Naive thymus-derived CD8-positive, alpha-beta T cell (primary cell): Measurements from ENCODE around the gene ATAD3C. TPM values are rescaled to one million over a fixed set of nuclear protein-coding genes. Genes with fewer than 3 reads are reported as not detected.
"Not testable (repeated sequence)": the region's sequence is repeated elsewhere in the genome, so short reads cannot be mapped to it uniquely, and the experiment has no call there.

Experiments used
- ATAC-seq, 2 donors: fragments of 150-1000 bp; cut with Tn5 transposase in 1 of 2; sonication (Bioruptor Pico), chemical (Tn5 transposase) in 1 of 2; 1 replicate in 1 of 2; 2 replicates in 1 of 2; pipeline ENCODE4 v1.10.0; 2021; ENCODE audit warnings: mild to moderate bottlenecking in 2 of 2, moderate library complexity in 2 of 2
- POLR2A ChIA-PET: fragments of 350-600 bp; sonication (Branson Sonifier 250); formaldehyde crosslinking; loops from one replicate; lab custom pipeline; 2021; ENCODE audit warnings: antibody characterized with exemption; lab: Charles Lee
- DNase-seq, 10 donors: peaks; one replicate each; pipeline versions ENCODE4 v3.0.0 to v3.0.0-alpha.2; 2020 to 2022
- H3K27ac Mint-ChIP-seq, 10 donors: one replicate each; pipeline ENCODE4 v1.8.0; 2020 to 2022; ENCODE audit warnings: mild to moderate bottlenecking in 10 of 10, mixed read lengths in 10 of 10, moderate library complexity in 4 of 10, inconsistent platforms in 1 of 10
- H3K27me3 Mint-ChIP-seq, 5 donors: one replicate each; pipeline ENCODE4 v1.8.0; 2021 to 2022; ENCODE audit warnings: mixed read lengths in 5 of 5
- H3K36me3 Mint-ChIP-seq, 3 donors: one replicate each; pipeline ENCODE4 v1.8.0; 2020 to 2022; ENCODE audit warnings: mixed read lengths in 3 of 3, mild to moderate bottlenecking in 2 of 3, inconsistent platforms in 1 of 3
- H3K4me1 Mint-ChIP-seq, 4 donors: one replicate each; pipeline ENCODE4 v1.8.0; 2021 to 2022; ENCODE audit warnings: mixed read lengths in 4 of 4
- H3K4me3 Mint-ChIP-seq, 10 donors: one replicate each; pipeline ENCODE4 v1.8.0; 2020 to 2022; ENCODE audit warnings: mild to moderate bottlenecking in 10 of 10, mixed read lengths in 10 of 10, moderate library complexity in 6 of 10, inconsistent platforms in 1 of 10
- H3K9me3 Mint-ChIP-seq, 9 donors: one replicate each; pipeline ENCODE4 v1.8.0; 2020 to 2022; ENCODE audit warnings: mixed read lengths in 9 of 9, mild to moderate bottlenecking in 3 of 9, inconsistent platforms in 1 of 9, moderate library complexity in 1 of 9
- polyA plus RNA-seq, 3 donors: library from polyadenylated mRNA; unstranded; fragments of 300-500 nt; fragmentation: Illumina TruSeq; gene quantifications; one replicate each; pipeline ENCODE4 v1.2.3, GENCODE V29; 2021
- total RNA-seq, 8 experiments: library from RNA in 2 of 8; stranded (reverse) in 2 of 8; gene quantifications; one replicate each; pipeline ENCODE4 v1.2.3 and lab custom pipeline; 2021 to 2026

Gene ATAD3C
- total and polyA plus RNA-seq, 5 experiments from 2014 or later: 0.04 to 3.1 (median 0.70) TPM

DNA sequence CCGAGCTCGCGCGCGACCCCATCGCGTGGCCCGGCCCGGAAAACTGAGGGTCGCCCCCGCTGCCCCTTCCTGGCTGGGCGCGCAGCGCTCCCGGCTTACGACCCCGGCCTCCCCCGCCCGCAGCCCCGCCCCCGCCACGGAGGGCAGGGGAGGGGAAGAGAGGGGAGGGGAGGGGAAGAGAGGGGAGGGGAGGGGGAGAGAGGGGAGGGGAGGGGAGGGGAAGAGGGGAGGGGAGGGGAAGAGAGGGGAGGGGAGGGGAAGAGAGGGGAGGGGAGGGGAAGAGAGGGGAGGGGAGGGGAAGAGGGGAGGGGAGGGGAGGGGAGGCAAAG lies 21.7 kb upstream of the ATAD3C start:
- Mint-ChIP-seq H3K36me3 (peaks cover 0 to 4% (median 0%) of the 10 kb centered on the region in 3 donors), H3K9me3 (peaks cover 0 to 3% (median 0%) of the 10 kb centered on the region in 9 donors), H3K27ac (no peak overlapping the region), H3K4me3 (no peak overlapping the region), H3K27me3 (peaks cover 4 to 48% (median 8%) of the 10 kb centered on the region in 5 donors), H3K4me1 (peaks cover 2 to 10% (median 7%) of the 10 kb centered on the region in 4 donors)
- POLR2A ChIA-PET: interaction anchor here (0.5 kb wide), 1 partner anchor 240 kb away, joined by 3 read pairs; no protein-coding TSS in a partner anchor
- ATAC-seq: no peak
- DNase-seq: no peak

DNA sequence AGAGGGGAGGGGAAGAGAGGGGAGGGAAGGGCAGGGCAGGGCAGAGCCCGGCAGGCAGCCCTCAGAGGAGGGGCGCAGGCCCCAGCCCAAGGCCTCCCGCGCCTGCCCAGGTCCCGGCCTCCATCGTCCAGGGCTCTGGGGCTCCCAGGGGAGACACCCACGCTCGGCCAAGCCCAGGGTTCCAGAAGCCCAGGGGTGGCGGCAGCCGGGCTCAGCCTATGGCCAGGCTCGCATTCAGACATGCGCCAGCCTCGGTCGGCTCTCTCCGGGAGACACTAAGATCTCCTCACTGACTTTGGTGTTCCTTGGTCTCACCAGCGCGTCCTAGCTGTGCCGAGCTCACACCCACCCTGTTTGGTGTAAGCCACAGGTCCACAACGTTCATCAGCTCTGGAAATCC lies 21.3 kb upstream of the ATAD3C start:
- ATAC-seq (no peak), DNase-seq (peak in 1 of 10 donors; percentile 57)
- H3K27me3 Mint-ChIP-seq: peaks cover 4 to 46% (median 6%) of the 10 kb centered on the region in 5 donors
- peaks cover 1 to 10% (median 5%) of the 10 kb centered on the region in 4 donors for H3K4me1 Mint-ChIP-seq
- POLR2A ChIA-PET: no interaction called here
- peaks cover 0 to 4% (median 0%) of the 10 kb centered on the region in 3 donors for H3K36me3 Mint-ChIP-seq
- H3K27ac Mint-ChIP-seq: peak overlapping the region in 2 of 10 donors; percentile 47 to 82
- H3K9me3 Mint-ChIP-seq: peaks cover 0 to 3% (median 0%) of the 10 kb centered on the region in 9 donors
- H3K4me3 Mint-ChIP-seq: peak overlapping the region; percentile 19 to 76 (median 61)

DNA sequence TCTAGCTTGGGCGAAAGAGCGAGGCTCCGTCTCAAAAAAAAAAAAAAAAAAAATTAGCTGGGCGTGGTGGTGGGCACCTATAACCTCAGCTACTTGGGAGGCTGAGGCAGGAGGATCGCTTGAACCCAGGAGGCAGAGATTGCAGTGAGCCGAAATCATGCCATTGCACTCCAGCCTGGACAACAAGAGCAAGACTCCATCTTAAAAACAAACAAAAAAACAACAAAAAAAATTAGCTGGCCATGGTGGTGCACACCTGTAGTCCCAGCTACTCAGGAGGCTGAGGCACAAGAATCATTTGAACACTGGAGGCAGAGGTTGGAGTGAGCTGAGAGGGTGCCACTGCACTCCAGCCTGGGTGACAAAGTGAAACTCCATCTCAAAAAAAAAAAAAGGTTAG lies 20.5 kb upstream of the ATAD3C start:
- POLR2A ChIA-PET: interaction anchor here (0.6 to 0.7 kb wide), 2 partner anchors 144 to 506 kb away, joined by 4 read pairs; no protein-coding TSS in a partner anchor
- not testable (repeated sequence) for H3K27ac Mint-ChIP-seq, H3K36me3 Mint-ChIP-seq, DNase-seq, ATAC-seq, H3K9me3 Mint-ChIP-seq, H3K4me1 Mint-ChIP-seq
- Mint-ChIP-seq H3K27me3 (peaks cover 3 to 43% (median 6%) of the 10 kb centered on the region in 5 donors), H3K4me3 (peak overlapping the region in 1 of 10 donors; percentile 76)

DNA sequence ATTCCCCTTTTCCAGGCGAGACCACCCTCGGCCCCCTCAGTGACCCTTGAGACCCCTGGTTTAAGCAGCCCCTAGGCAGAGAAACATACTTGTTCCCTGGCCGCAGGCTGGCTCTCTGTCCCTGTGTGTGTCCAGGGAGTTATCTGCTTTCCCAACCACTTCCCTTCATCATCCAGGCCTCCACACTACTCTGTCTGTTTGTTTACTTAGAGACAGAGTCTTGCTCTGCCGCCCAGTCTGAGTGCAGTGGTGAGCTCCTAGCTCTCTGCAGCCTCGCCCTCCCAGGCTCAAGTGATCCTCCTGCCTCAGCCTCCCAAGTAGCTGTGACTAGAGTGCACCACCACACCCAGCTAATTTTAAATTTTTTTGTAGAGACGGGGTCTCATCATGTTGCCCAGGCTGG lies 19.8 kb upstream of the ATAD3C start:
- DNase-seq (peak in 1 of 10 donors; percentile 40), ATAC-seq (no peak)
- no peak overlapping the region for H3K27ac Mint-ChIP-seq
- H3K36me3 Mint-ChIP-seq: peaks cover 0 to 4% (median 0%) of the 10 kb centered on the region in 3 donors
- H3K9me3 Mint-ChIP-seq: peaks cover 0 to 3% (median 0%) of the 10 kb centered on the region in 9 donors
- peak overlapping the region in 1 of 10 donors; percentile 34 for H3K4me3 Mint-ChIP-seq
- peaks cover 1 to 12% (median 5%) of the 10 kb centered on the region in 4 donors for H3K4me1 Mint-ChIP-seq
- peaks cover 3 to 41% (median 6%) of the 10 kb centered on the region in 5 donors for H3K27me3 Mint-ChIP-seq
- POLR2A ChIA-PET: no interaction called here

DNA sequence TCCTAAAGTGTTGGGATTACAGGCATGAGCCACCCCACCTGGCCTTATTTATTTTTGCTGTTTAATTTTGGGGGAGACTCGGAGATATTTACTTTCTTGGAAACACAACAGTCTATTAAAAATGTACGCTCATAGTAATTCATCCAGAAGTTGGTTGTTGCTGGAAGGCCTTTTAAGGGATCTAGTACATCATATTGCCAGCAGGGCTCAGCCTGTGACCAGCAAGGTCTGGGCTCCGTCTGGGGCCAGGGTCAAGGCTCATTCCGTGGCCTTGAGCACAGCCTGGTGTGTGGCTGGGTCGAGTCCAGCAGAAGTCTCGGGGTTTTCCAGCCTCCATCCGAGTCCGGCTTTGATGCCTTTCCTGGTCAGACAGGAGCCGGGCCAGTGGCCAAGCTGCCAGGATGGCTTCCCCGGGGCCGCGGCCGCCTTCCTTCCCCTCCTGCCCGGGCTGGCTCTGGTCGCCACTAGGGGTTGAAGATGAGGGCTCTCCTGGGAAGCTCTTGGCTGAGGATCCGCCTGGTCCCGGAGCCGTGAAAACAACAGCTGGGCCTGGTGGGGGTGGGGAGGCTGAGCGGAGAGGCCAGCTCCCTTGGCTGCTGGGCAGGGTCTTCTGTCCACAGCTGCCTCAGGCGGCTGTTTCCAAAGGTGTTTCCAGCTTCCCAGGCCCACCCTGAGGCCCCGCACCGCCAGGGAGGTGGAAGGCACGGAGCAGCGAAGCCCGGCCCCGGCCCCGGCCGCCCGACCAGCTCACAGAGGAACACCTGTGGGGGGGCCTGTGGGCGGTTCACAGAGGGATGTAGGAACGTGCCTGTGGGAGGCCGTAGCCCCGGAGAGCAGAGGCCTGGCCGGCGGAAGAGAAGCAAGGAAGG lies 19.1 kb upstream of the ATAD3C start:
- H3K4me1 Mint-ChIP-seq: peaks cover 1 to 18% (median 8%) of the 10 kb centered on the region in 4 donors
- H3K4me3 Mint-ChIP-seq: no peak overlapping the region
- H3K9me3 Mint-ChIP-seq: peaks cover 0 to 3% (median 0%) of the 10 kb centered on the region in 9 donors
- H3K27me3 Mint-ChIP-seq: peaks cover 3 to 40% (median 9%) of the 10 kb centered on the region in 5 donors
- POLR2A ChIA-PET: no interaction called here
- ATAC-seq (no peak), DNase-seq (peak in 1 of 10 donors; percentile 50)
- H3K27ac Mint-ChIP-seq: no peak overlapping the region
- peaks cover 0 to 4% (median 0%) of the 10 kb centered on the region in 3 donors for H3K36me3 Mint-ChIP-seq

DNA sequence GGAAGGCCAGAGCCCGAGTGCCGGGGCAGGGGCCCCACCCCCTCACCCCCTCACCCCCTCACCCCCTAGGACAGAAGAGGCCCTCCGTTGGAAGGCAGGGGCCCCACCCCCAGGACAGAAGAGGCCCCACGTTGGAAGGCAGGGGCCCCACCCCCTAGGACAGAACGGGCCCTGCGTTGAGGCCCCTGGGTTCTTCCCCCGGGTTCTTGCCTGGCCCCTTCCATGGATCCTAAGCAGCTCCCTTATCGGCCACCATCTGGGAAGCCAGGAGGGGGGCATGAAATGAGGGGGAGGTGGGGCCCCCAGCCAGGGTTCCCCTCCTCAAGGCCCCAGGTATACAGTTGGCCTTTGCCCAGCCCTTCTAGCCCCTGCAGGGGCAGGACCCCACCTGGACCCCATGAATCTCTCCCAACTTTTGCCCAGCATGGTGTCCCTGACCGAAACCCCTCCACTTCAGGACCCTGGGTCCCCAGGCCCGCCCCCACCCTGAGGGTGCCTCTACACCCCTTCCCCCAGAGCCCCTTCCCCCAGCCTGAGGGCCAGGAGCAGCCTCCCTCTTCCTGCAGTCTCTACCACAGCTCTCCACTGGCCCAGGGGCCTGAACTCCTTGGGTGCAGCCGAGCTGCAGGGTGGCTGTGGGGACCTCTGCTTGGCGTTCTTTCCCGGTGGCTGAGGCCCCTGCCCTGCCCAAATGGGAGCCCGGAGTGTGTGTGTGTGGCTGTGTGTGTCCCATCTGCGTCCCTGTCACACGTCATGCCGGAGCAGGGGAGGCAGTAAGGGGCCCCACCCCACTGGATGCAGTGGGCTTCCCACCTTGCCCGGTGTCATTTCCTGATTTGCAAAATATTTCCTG lies 18.3 kb upstream of the ATAD3C start:
- Mint-ChIP-seq H3K36me3 (peaks cover 0 to 4% (median 0%) of the 10 kb centered on the region in 3 donors), H3K27ac (no peak overlapping the region), H3K4me1 (peaks cover 1 to 13% (median 10%) of the 10 kb centered on the region in 4 donors), H3K27me3 (peaks cover 3 to 39% (median 10%) of the 10 kb centered on the region in 5 donors), H3K9me3 (peaks cover 0 to 3% (median 0%) of the 10 kb centered on the region in 9 donors), H3K4me3 (peak overlapping the region in 1 of 10 donors; percentile 6)
- peak in 1 of 10 donors; percentile 22 for DNase-seq
- ATAC-seq: no peak
- POLR2A ChIA-PET: no interaction called here

DNA sequence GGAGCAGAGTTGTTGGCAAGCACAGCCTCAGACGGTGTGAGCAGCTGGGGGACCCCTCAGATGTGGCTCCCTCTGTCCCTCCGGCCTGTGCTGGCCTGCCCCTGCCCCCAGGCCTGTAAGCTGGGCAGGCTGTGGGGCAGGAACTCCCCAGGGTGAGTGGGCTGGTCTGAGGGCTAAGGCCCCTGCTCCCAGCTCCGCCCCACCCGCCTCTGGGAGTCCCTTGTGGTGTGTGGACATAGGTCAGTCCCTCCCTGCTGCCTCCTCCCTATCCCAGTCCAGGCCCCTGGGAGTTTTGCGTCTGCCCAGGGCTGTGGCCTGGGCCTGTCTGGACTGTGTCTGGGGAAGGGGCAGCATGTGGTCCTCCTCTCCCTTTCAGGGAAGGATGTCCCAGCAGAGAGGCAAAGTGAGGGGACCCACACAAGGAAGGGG lies 17.6 kb upstream of the ATAD3C start:
- no peak overlapping the region for H3K4me3 Mint-ChIP-seq
- DNase-seq (peak in 1 of 10 donors; percentile 41), ATAC-seq (no peak)
- POLR2A ChIA-PET: no interaction called here
- H3K27ac Mint-ChIP-seq: no peak overlapping the region
- peaks cover 0 to 4% (median 0%) of the 10 kb centered on the region in 3 donors for H3K36me3 Mint-ChIP-seq
- peaks cover 3 to 40% (median 11%) of the 10 kb centered on the region in 5 donors for H3K27me3 Mint-ChIP-seq
- H3K9me3 Mint-ChIP-seq: peaks cover 0 to 3% (median 0%) of the 10 kb centered on the region in 9 donors
- H3K4me1 Mint-ChIP-seq: peaks cover 3 to 13% (median 10%) of the 10 kb centered on the region in 4 donors

DNA sequence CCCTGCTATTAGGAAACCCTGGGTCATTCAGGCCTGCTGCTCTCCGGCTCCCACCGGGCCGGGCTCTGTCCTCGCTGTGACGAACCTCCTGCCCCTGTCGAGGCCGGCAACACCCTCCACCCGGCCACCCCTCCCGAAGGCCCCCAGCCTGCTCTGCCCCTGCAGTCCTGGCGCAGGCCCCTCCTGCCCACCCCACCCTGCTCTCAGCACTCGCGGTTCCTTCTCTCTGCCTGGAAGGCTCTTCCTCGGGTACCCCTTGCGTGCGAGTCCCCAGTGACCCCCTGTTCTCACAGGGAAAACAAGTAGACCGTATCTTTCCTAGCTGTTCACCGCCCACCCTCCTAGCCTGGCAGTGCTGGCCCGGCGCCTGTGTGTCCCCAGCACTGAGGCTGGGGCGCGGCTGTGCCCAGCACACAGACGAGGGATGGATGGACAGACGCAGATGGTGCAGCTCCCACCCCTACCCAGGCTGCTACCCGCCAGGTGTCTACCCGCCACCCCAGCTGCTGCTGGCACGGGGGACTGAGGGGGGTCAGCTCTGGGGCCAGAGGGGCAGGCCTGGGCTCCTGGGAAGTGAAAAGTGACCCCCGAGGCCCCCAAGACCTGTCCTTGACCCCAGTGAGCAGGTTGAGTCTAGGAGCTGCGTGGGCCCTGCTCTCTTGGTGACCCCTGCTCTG lies 17.1 kb upstream of the ATAD3C start:
- H3K36me3 Mint-ChIP-seq: peaks cover 0 to 4% (median 0%) of the 10 kb centered on the region in 3 donors
- POLR2A ChIA-PET: no interaction called here
- H3K4me1 Mint-ChIP-seq: peaks cover 3 to 13% (median 10%) of the 10 kb centered on the region in 4 donors
- H3K27me3 Mint-ChIP-seq: peaks cover 3 to 40% (median 11%) of the 10 kb centered on the region in 5 donors
- H3K4me3 Mint-ChIP-seq: no peak overlapping the region
- DNase-seq (peak in 1 of 10 donors; percentile 60), ATAC-seq (no peak)
- peak overlapping the region in 1 of 10 donors; percentile 29 for H3K27ac Mint-ChIP-seq
- H3K9me3 Mint-ChIP-seq: peaks cover 0 to 3% (median 0%) of the 10 kb centered on the region in 9 donors

DNA sequence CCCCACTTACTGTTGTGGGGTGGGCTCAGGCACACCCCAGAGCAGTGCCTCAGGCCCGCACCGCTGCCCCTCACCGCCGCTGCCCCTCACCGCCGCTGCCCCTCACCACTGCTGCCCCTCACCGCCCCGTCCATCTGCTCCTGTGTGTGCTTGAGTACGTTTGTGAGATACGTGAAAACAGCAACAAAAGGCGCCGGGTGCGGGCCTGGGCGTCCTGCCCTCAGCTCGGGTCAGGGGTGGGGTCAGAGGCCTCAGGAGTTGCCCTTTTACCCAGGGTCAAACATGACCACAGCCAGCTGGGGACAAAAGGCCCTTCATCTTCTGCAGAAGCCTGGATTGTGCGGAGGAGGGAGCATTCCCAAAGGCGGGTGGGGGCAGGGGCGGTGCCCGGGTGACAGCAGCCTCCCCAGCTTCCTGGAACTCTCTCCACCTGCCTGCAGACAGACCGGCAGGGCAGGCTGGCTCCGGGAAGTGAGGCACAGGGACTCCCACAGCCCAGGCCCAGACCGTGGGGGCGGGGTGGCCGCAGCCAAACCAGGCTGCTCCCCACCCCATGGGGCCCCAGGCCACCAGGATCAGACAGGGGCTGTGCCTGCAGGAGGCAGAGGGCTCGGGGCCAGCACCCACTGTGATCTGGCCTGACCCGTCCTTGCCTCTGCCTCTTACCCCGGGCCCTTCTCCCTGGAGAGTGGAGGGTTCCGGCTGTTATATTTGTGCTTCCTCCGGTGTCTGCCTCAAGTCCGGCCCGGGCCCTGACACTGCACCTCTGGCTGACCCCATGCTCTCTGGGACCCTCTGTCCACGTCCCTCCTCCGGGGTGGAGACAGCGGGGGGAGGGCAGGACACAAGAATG lies 16.3 kb upstream of the ATAD3C start:
- peaks cover 3 to 13% (median 10%) of the 10 kb centered on the region in 4 donors for H3K4me1 Mint-ChIP-seq
- DNase-seq: peak in 1 of 10 donors; percentile 60

DNA sequence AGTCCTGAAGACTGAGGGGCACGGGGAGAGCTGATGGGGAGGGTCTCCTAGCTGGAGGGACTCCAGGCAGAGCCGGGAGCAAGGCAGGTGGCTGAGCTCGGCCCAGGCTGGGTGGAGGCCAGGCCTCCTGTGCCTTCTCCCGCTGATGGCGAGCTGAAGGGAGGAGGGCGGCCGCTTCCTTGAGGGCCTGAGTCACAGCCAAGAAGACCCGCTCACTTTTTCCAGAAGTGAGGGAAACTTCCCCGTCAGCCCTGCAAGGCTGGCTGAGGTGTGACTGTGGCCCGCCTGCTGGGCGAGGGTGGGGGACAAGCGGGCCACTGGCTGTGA lies 15.7 kb upstream of the ATAD3C start:
- H3K27ac Mint-ChIP-seq: no peak overlapping the region
- no peak overlapping the region for H3K4me3 Mint-ChIP-seq
- peaks cover 0 to 40% (median 7%) of the 10 kb centered on the region in 5 donors for H3K27me3 Mint-ChIP-seq
- DNase-seq (no peak), ATAC-seq (no peak)
- no peaks in the 10 kb centered on the region for H3K9me3 Mint-ChIP-seq
- H3K4me1 Mint-ChIP-seq: peaks cover 3 to 10% (median 9%) of the 10 kb centered on the region in 4 donors
- POLR2A ChIA-PET: interaction anchor here (0.8 kb wide), 1 partner anchor 10 kb away, joined by 3 read pairs; no protein-coding TSS in a partner anchor
- no peaks in the 10 kb centered on the region for H3K36me3 Mint-ChIP-seq

More for the DNA sequence above, 16.3 kb upstream of the ATAD3C start:
- POLR2A ChIA-PET: interaction anchor here (0.8 kb wide), 1 partner anchor 10 kb away, joined by 3 read pairs; no protein-coding TSS in a partner anchor
- Mint-ChIP-seq H3K36me3 (peaks cover 0 to 4% (median 0%) of the 10 kb centered on the region in 3 donors), H3K27me3 (peaks cover 3 to 41% (median 11%) of the 10 kb centered on the region in 5 donors), H3K27ac (no peak overlapping the region), H3K4me3 (no peak overlapping the region), H3K9me3 (peaks cover 0 to 3% (median 0%) of the 10 kb centered on the region in 9 donors)
- no peak for ATAC-seq
